Testis (tissue), 2 donors: ENCODE results near the gene TCP1.
"Not testable (repeated sequence)": the region's sequence is repeated elsewhere in the genome, so short reads cannot be mapped to it uniquely, and the experiment has no call there.

ENCODE experiments used
- POLR2A ChIP-seq: fragments of 450-650 bp; IDR thresholded peaks from one replicate; pipeline ENCODE4 v1.6.1; 2017; ENCODE audit warnings: antibody characterized with exemption, mild to moderate bottlenecking, moderate library complexity
- TF ChIP-seq, protein P1 (sequence below), 3 experiments: fragments of 450-650 bp in 2 of 3; fragments of 200-600 bp in 1 of 3; sonication (generic) in 1 of 3; IDR thresholded peaks; one replicate each; pipeline ENCODE4 v1.5.1; 2016 to 2019; ENCODE audit warnings: antibody characterized with exemption in 3 of 3, mild to moderate bottlenecking in 2 of 3, moderate library complexity in 1 of 3

DNA sequence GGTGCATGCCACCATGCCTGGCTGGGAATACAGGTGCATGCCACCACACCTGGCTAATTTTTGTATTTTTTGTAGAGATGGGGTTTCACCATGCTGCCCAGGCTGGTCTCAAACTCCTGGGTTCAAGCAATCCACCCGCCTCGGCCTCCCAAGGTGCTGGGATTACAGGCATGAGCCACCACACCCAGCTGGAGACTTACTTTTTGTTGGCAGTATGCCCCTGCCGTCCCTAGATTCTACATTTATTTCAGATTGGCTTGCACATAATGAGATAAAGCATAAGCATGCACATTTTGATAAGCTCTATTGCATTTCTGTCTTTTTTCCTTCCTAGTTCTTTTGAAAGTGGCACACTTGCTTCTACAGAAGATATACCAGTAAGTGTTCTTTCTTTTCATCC lies 27.4 kb upstream of the TCP1 start:
- TF ChIP-seq, protein P1, sequence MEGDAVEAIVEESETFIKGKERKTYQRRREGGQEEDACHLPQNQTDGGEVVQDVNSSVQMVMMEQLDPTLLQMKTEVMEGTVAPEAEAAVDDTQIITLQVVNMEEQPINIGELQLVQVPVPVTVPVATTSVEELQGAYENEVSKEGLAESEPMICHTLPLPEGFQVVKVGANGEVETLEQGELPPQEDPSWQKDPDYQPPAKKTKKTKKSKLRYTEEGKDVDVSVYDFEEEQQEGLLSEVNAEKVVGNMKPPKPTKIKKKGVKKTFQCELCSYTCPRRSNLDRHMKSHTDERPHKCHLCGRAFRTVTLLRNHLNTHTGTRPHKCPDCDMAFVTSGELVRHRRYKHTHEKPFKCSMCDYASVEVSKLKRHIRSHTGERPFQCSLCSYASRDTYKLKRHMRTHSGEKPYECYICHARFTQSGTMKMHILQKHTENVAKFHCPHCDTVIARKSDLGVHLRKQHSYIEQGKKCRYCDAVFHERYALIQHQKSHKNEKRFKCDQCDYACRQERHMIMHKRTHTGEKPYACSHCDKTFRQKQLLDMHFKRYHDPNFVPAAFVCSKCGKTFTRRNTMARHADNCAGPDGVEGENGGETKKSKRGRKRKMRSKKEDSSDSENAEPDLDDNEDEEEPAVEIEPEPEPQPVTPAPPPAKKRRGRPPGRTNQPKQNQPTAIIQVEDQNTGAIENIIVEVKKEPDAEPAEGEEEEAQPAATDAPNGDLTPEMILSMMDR (IDR thresholded peaks at IDR 0.05) = not testable (repeated sequence)
- TF ChIP-seq POLR2A = not testable (repeated sequence)
